Lower lobe of right lung (tissue), 2 donors: ENCODE data around the gene VAMP1. TPM values are rescaled to one million over a fixed set of nuclear protein-coding genes. Genes with fewer than 3 reads are reported as not detected.
"Not testable (repeated sequence)": the region's sequence is repeated elsewhere in the genome, so short reads cannot be mapped to it uniquely, and the experiment has no call there.

Experiments
- ATAC-seq, 2 donors: fragments of 200-7000 bp; cut with Tn5 transposase; one replicate each; pipeline ENCODE4 v1.9.1; 2020 to 2022; ENCODE audit warnings: mild to moderate bottlenecking in 2 of 2, moderate library complexity in 2 of 2
- DNase-seq: peaks from one replicate; pipeline ENCODE4 v3.0.0-alpha.2; 2020
- H3K27ac ChIP-seq: fragments of 200-600 bp; one replicate; pipeline ENCODE4 v1.8.0; 2022
- H3K27me3 ChIP-seq: fragments of 200-600 bp; one replicate; pipeline ENCODE4 v1.8.0; 2022; ENCODE audit warnings: low read depth
- H3K36me3 ChIP-seq: fragments of 200-600 bp; one replicate; pipeline ENCODE4 v1.8.0; 2022; ENCODE audit warnings: mild to moderate bottlenecking
- H3K4me1 ChIP-seq: fragments of 200-600 bp; one replicate; pipeline ENCODE4 v1.8.0; 2022
- H3K4me3 ChIP-seq: fragments of 200-600 bp; one replicate; pipeline ENCODE4 v1.8.0; 2022; ENCODE audit warnings: mild to moderate bottlenecking
- H3K9me3 ChIP-seq: fragments of 200-600 bp; one replicate; pipeline ENCODE4 v1.8.0; 2022
- intact Hi-C: fragments of 100-400 bp; cut with DNase I; formaldehyde crosslinking; loops from one replicate; pipeline ENCODE4 v1.11.0; 2022
- total RNA-seq: library from RNA; stranded (reverse); fragmentation: NEBNext Ultra II Directional; extraction: Animal tissue kit (Norgen Biotek cat#: 25700); gene quantifications from one replicate; pipeline ENCODE4 v1.2.1, GENCODE V29; 2021
- TF ChIP-seq, protein P1 (sequence below): fragments of 200-600 bp; IDR thresholded peaks from one replicate; pipeline ENCODE4 v1.8.0; 2022; ENCODE audit warnings: antibody characterized with exemption, mild to moderate bottlenecking
- donor health status: DM: no; HTN: yes; CAD: no; lungs with severe emphysema.

Gene VAMP1
- total RNA-seq, 1 donor from 2014 or later, result 6.8 TPM

DNA sequence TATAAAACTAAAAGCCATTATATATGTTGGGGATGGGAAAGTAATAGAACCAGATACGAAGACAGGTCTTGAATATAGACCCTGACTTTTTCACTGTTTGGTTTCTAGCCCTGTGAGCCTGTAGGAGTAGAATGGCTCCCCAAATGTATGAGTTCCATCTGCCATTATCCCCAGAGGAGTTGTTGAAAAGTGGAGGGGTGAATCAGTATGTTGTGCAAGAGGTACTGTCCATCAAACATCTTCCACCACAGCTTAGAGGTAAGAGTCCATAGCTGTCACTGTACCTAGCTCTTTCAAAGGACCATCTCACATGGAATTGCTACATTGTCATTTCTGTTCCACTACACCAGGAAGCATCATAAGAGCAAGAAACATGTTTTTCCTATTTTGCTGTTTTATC lies 24.5 kb upstream of the VAMP1 start:
- Histone ChIP-seq H3K27me3 (no peaks in the 10 kb centered on the region), H3K27ac (no peak overlapping the region), H3K4me1 (peaks cover 27% of the 10 kb centered on the region), H3K36me3 (peaks cover 40% of the 10 kb centered on the region), H3K9me3 (no peaks in the 10 kb centered on the region), H3K4me3 (peak overlapping the region; percentile 76)
- intact Hi-C loops, result no loop called here
- ATAC-seq (no peak), DNase-seq (no peak)
- TF ChIP-seq, protein P1, sequence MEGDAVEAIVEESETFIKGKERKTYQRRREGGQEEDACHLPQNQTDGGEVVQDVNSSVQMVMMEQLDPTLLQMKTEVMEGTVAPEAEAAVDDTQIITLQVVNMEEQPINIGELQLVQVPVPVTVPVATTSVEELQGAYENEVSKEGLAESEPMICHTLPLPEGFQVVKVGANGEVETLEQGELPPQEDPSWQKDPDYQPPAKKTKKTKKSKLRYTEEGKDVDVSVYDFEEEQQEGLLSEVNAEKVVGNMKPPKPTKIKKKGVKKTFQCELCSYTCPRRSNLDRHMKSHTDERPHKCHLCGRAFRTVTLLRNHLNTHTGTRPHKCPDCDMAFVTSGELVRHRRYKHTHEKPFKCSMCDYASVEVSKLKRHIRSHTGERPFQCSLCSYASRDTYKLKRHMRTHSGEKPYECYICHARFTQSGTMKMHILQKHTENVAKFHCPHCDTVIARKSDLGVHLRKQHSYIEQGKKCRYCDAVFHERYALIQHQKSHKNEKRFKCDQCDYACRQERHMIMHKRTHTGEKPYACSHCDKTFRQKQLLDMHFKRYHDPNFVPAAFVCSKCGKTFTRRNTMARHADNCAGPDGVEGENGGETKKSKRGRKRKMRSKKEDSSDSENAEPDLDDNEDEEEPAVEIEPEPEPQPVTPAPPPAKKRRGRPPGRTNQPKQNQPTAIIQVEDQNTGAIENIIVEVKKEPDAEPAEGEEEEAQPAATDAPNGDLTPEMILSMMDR, result no peak

DNA sequence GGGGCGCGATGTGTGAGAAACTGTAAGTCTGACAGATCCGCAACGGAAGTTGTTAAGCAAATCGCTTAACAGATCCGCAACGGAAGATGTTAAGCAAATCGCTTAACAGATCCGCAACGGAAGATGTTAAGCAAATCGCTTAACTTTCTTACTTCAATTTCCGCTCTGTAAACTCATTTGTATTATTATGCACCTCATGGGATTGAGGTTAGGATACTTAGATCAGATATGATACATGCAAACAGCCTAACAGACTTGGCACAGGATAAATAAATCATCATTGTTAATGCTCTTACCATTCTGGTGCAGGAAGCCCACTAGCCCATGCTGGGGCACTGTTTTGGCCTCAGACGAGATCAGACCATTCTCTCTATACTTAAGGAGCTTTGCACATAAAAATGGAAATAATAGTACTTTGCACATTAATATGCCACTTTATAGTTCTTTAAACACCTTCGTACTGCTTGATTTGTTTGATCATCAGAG lies 23.8 kb upstream of the VAMP1 start:
- Histone ChIP-seq H3K27ac (peak overlapping the region; percentile 95), H3K4me3 (peak overlapping the region; percentile 76), H3K36me3 (peaks cover 33% of the 10 kb centered on the region), H3K9me3 (no peaks in the 10 kb centered on the region), H3K27me3 (no peaks in the 10 kb centered on the region), H3K4me1 (peaks cover 27% of the 10 kb centered on the region)
- TF ChIP-seq, protein P1, result no peak
- intact Hi-C loops, result no loop called here
- ATAC-seq (peak in 1 of 2 donors; percentile 1), DNase-seq (no peak)

DNA sequence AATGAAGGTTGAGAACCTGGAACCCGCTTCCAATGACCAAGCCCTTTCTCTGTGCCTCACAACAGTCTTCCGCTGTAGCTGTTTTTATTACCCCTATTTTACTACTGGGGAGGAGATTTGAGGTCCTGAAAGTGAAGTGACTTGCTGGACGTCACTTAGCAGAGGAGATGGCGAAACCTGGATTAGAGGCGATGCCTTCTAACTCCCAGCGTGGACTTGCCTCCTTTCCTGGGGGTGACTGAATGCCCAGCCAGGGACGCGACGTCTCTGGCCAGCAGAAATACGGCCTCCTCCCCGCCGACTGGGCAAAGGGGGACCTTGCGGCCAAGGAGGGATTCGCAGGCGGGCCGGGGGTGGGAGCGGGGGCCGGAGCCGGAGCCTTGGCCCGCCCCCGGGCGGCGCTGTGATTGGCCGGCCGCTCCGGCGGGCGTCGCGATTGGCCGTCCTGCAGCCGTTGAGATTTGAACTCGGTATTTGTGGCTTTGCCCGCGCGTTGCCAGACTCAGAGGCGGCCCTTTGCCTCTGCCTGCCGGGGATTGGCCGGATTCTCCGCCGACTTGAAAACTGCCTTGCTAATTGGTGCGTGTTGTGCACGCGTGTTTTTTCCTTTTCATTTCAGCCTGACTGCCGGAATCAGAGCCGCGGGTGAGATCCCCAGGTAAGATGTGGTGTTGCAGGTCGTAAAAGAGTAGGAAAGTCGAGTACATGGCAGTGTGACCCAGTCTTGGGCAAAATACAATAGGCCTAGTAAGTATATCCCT lies 23.2 kb upstream of the VAMP1 start, which contains the start of gene NCAPD2:
Gene NCAPD2 (plus strand): TSS at position 606 of the 761 bp plus-strand sequence. CDS start 997 bp downstream, outside the sequence.
- ATAC-seq (peak; percentile 98 to 99), DNase-seq (peak; percentile 97)
- Histone ChIP-seq H3K36me3 (peaks cover 27% of the 10 kb centered on the region), H3K4me3 (peak within 1 kb of the TSS; percentile 76), H3K27ac (peak within 1 kb of the TSS; percentile 95), H3K9me3 (no peaks in the 10 kb centered on the region), H3K27me3 (no peaks in the 10 kb centered on the region), H3K4me1 (peaks cover 27% of the 10 kb centered on the region)
- TF ChIP-seq, protein P1, result peak; percentile 49
- intact Hi-C loops, result no loop called here

DNA sequence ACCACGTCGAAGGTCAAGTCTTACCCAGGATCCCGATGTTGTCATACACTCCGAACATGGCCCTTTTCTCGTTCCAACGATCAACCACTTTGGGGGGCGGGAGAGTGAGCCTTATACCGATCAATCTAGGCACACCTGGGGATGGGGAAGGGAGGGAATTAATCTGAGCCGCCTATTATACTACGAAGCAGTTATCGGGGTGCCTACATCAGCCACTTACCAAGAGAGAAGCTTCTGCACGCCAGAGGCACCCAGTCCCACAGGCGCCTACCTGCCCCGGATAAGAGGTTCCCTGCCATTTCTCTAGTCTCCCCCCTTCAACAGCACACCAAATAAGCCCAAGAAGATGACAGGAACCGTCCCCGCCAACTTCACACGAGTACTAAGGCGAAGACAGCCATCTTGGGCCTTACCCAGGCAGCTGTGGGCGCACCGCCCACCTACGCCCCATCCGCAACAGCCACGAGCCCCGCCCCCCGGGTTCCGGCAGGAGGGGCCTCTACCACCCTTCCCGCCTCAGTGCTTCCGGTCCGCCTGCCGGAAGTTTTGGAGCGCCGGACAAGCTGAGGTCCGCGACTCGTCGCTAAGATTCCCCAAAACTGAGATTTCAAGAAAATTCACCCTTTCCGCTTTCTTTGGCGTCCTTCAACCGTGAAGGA lies 22.5 kb upstream of the VAMP1 start, which contains the start of gene MRPL51:
Gene MRPL51 (minus strand): TSS at position 425 of the 659 bp plus-strand sequence. CDS start 126 bp downstream, at position 299.
- no peaks in the 10 kb centered on the region for H3K9me3 ChIP-seq
- TF ChIP-seq, protein P1, result no peak
- intact Hi-C loops, result no loop called here
- H3K4me3 ChIP-seq, result peak within 1 kb of the TSS; percentile 76
- peaks cover 27% of the 10 kb centered on the region for H3K4me1 ChIP-seq
- H3K36me3 ChIP-seq, result peaks cover 25% of the 10 kb centered on the region
- no peaks in the 10 kb centered on the region for H3K27me3 ChIP-seq
- ATAC-seq (peak; percentile 98 to 99), DNase-seq (peak; percentile 98)
- H3K27ac ChIP-seq, result peak within 1 kb of the TSS; percentile 95

DNA sequence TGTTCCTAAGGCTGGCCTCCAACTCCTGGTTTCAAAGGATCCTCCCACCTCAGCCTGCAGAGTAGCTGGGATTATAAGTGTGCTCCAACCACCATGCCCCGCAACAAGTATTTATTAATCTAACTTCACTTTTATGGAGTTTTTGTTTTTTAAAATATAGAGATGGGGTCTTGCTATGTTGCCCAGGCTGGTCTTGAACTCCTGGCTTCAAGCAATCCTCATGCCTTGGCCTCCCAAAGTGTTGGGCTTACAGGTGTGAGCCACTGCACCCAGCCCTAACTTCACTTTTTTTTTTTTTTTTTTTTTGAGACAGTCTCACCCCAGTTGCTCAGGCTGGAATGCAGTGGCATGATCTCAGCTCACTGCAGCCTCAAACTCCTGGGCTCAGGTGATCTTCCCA lies 20.2 kb upstream of the VAMP1 start:
- DNase-seq, intact Hi-C loops, H3K4me3 ChIP-seq, ATAC-seq, H3K36me3 ChIP-seq, H3K9me3 ChIP-seq, H3K27ac ChIP-seq, H3K27me3 ChIP-seq: not testable (repeated sequence)
- peaks cover 24% of the 10 kb centered on the region for H3K4me1 ChIP-seq
